A549 (cell line): ENCODE measurements around the gene HLA-A. TPM values are rescaled to one million over a fixed set of nuclear protein-coding genes. Genes with fewer than 3 reads are reported as not detected.

Experiments used
- ATAC-seq, 2 experiments: fragments of 200-7000 bp in 1 of 2; fragments of >200 bp in 1 of 2; cut with Nextera tagmentation in 1 of 2; cut with Tn5 transposase in 1 of 2; 3 replicates each; pipeline versions ENCODE4 v1.8.0 to v1.9.1; 2018 to 2020; ENCODE audit warnings: mild to moderate bottlenecking in 1 of 2, moderate library complexity in 1 of 2
- CTCF ChIA-PET: fragments of 300-600 bp; sonication (Branson Sonifier 250); formaldehyde crosslinking; extraction: SDS; loops from one replicate; lab custom pipeline; 2021; ENCODE audit warnings: antibody characterized with exemption, inconsistent platforms; lab: Yijun Ruan, JAX
- POLR2A ChIA-PET: fragments of 350-600 bp; formaldehyde crosslinking; extraction: SDS; loops from one replicate; lab custom pipeline; 2021; ENCODE audit warnings: antibody characterized with exemption, inconsistent platforms; lab: Yijun Ruan, JAX
- DNase-seq, 2 experiments: peaks; one replicate each; pipeline versions ENCODE4 v3.0.0 to v3.0.0-alpha.2; 2011 to 2016; ENCODE audit warnings: low read depth in 1 of 2, low spot score in 1 of 2
- FAIRE-seq: peaks from 2 replicates; lab custom pipeline; 2011; peaks lifted over from hg19 to GRCh38; lab: Jason Lieb, UNC
- H3K27ac ChIP-seq, 2 experiments: fragments of >200 bp; sonication (Bioruptor Twin); formaldehyde crosslinking; 3 replicates each; pipeline ENCODE4 v1.5.1; 2016 to 2017
- H3K4me1 ChIP-seq: fragments of >200 bp; sonication (Bioruptor Twin); formaldehyde crosslinking; 3 replicates; pipeline ENCODE4 v1.6.1; 2016
- H3K4me2 ChIP-seq: fragments of >200 bp; sonication (Bioruptor Twin); formaldehyde crosslinking; 3 replicates; pipeline ENCODE4 v1.6.1; 2016
- H3K4me3 ChIP-seq: fragments of >200 bp; sonication (Bioruptor Twin); formaldehyde crosslinking; 3 replicates; pipeline ENCODE4 v1.5.1; 2016
- H3K9me3 ChIP-seq: fragments of >200 bp; sonication (Bioruptor Twin); formaldehyde crosslinking; 3 replicates; pipeline ENCODE4 v1.6.1; 2016
- BHLHE40 ChIP-seq: IDR thresholded peaks from 2 replicates; pipeline ENCODE4 v1.6.1; 2012; ENCODE audit warnings: low read depth, low read length, inconsistent platforms
- CBX8 ChIP-seq: fragments of 200-600 bp; sonication (generic); IDR thresholded peaks from 2 replicates; pipeline ENCODE4 v1.6.1; 2016
- CHD4 ChIP-seq: fragments of 200-600 bp; sonication (generic); IDR thresholded peaks from 2 replicates; pipeline ENCODE4 v1.6.1; 2016; ENCODE audit warnings: antibody characterized with exemption, mild to moderate bottlenecking, borderline replicate concordance
- FOSL2 ChIP-seq, 2 experiments: fragments of 450-650 bp in 1 of 2; fragments of >200 bp in 1 of 2; sonication (Bioruptor Twin) in 1 of 2; formaldehyde crosslinking; IDR thresholded peaks; 2 replicates each; pipeline versions ENCODE4 v1.5.0 to v1.6.1; 2016 to 2020; ENCODE audit warnings: mild to moderate bottlenecking in 1 of 2, moderate library complexity in 1 of 2
- GATA3 ChIP-seq: IDR thresholded peaks from 2 replicates; pipeline ENCODE4 v1.6.1; 2012; ENCODE audit warnings: borderline replicate concordance
- JUNB ChIP-seq: fragments of >200 bp; sonication (Bioruptor Twin); formaldehyde crosslinking; IDR thresholded peaks from 2 replicates; pipeline ENCODE4 v1.6.1; 2016
- KDM5A ChIP-seq: fragments of 200-600 bp; sonication (generic); IDR thresholded peaks from 2 replicates; pipeline ENCODE4 v1.6.1; 2016; ENCODE audit warnings: antibody characterized with exemption, mild to moderate bottlenecking
- MYC ChIP-seq: IDR thresholded peaks from 2 replicates; pipeline ENCODE4 v1.6.1; 2012; ENCODE audit warnings: mild to moderate bottlenecking, inconsistent platforms, low read length, improper control_type of control experiment, borderline replicate concordance
- NPAS2 ChIP-seq: fragments of 250-450 bp; sonication (Bioruptor Pico); IDR thresholded peaks from 2 replicates; pipeline ENCODE4 v1.8.0; 2022; ENCODE audit warnings: mild to moderate bottlenecking, moderate library complexity, borderline replicate concordance
- RCOR1 ChIP-seq: fragments of 150-350 bp; IDR thresholded peaks from 2 replicates; pipeline ENCODE4 v1.6.1; 2014; ENCODE audit warnings: antibody characterized with exemption, low read length, low read depth
- TFCP2L1 ChIP-seq: fragments of 250-450 bp; sonication (Bioruptor Pico); IDR thresholded peaks from 2 replicates; pipeline ENCODE4 v1.5.0; 2021; ENCODE audit warnings: mild to moderate bottlenecking
- TP53 ChIP-seq: fragments of 250-450 bp; sonication (Bioruptor Pico); IDR thresholded peaks from 2 replicates; pipeline ENCODE4 v1.5.0; 2021; ENCODE audit warnings: mild to moderate bottlenecking, moderate library complexity
- ZSCAN20 ChIP-seq: fragments of 250-450 bp; sonication (Bioruptor Pico); IDR thresholded peaks from 2 replicates; pipeline ENCODE4 v1.8.0; 2022; ENCODE audit warnings: mild to moderate bottlenecking, moderate library complexity
- WGBS: methylation state at CpG from one replicate; pipeline ENCODE4 v1.1.6; 2017; ENCODE audit errors: missing lambda C conversion rate; 5-methylcytosine and 5-hydroxymethylcytosine counted together
- polyA plus RNA-seq, 4 experiments: library from polyadenylated mRNA; depleted of rRNA in 3 of 4; stranded (reverse); fragments of >200 nt; fragmentation: RNase III in 1 of 4; extraction: RNeasy Plus Mini Kit Qiagen cat#74134 plus additional on column Dnase treatment in 1 of 4; gene quantifications; 2 replicates in 3 of 4; 3 replicates in 1 of 4; pipeline ENCODE4 v1.2.3, GENCODE V29; 2011 to 2017
- TF ChIP-seq, protein P1 (sequence below): IDR thresholded peaks from 2 replicates; pipeline ENCODE4 v1.6.1; 2012
- TF ChIP-seq, protein P2 (sequence below): IDR thresholded peaks from 2 replicates; pipeline ENCODE4 v1.6.1; 2012; ENCODE audit warnings: low read depth, borderline replicate concordance
- TF ChIP-seq, protein P3 (sequence below): fragments of 150-350 bp; IDR thresholded peaks from 2 replicates; pipeline ENCODE4 v1.6.1; 2014; ENCODE audit warnings: low read depth, mild to moderate bottlenecking, low read length
- TF ChIP-seq, protein P4 (sequence below): IDR thresholded peaks from 2 replicates; pipeline ENCODE4 v1.6.1; 2012

HLA-A gene
- polyA plus RNA-seq, 2 of the 4 experiments (the other 2 are of a cell fraction): 78.8 to 95.0 TPM

DNA sequence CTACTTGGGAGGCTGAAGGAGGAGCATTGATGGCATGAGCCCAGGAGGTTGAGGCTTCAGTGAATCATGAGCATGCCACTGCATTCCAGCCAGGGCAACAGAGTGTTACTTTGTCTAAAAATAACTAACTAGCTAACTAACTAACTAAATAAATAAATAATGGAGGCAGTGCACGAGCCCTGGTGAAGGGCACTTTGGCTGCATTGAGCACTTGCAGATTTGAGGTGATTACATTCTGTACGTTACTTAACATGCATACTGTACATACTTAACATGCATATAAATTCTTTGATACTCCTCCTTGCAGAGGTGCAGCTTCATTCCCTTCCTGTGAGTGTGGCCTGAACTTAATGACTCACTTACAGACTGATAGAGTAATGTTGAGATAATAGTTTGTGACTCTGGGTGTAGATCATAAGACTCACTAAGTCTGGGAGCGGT, 10.7 kb downstream of the HLA-A start:
- Histone ChIP-seq H3K4me1 (peaks cover 12% of the 10 kb centered on the region), H3K4me3 (no peak overlapping the region), H3K27ac (peak overlapping the region; percentile 51 to 73; a peak in 3 of 6 replicates), H3K9me3 (no peaks in the 10 kb centered on the region), H3K4me2 (peak overlapping the region; percentile 40)
- DNase-seq (peak; percentile 46 to 66), FAIRE-seq (no peak), ATAC-seq (peak; percentile 84 to 86)
- CTCF ChIA-PET: interaction anchor here (0.6 to 1.3 kb wide), 3 partner anchors 12 to 251 kb away, joined by 3 to 5 read pairs (median 4); no protein-coding TSS in a partner anchor
- TF ChIP-seq RCOR1 (no peak), JUNB (peak; percentile 49; the same call in 1 of the 2 replicates), CHD4 (no peak), GATA3 (peak; percentile 33; the same call in 1 of the 2 replicates), FOSL2 (IDR thresholded peaks at IDR 0.05) (peak; percentile 51), FOSL2 (CRISPR knock-in tag; IDR thresholded peaks at IDR 0.05) (peak; percentile 63)
- TF ChIP-seq, protein P1, sequence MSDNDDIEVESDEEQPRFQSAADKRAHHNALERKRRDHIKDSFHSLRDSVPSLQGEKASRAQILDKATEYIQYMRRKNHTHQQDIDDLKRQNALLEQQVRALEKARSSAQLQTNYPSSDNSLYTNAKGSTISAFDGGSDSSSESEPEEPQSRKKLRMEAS: peak; percentile 28; the same call in 1 of the 2 replicates
- 53% methylated on average over 2 of the region's 3 CpGs for WGBS
- POLR2A ChIA-PET: interaction anchor here (2.6 kb wide), 1 partner anchor 12 kb away, joined by 15 read pairs; no protein-coding TSS in a partner anchor

DNA sequence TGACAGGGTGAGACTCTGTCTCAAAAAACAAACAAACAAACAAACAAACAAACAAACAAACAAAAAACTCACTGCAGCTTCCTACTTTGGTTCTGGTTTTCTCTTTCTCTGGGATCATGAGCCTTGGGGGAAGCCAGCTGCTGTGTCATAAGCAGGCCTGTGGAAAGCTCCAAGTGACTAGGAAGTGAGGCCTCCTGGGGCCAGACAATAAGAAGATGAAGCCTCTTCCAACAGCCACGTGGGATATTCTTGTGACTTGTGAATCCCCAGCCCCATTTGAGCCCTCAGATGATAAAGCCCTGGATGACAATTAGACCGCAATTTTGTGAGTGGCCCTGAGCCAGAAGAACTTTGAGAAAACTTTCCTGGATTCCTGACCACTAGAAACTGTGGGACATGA, 11.4 kb downstream of the HLA-A start:
- WGBS: 69% methylated on average over 2 of the region's 2 CpGs
- TF ChIP-seq, protein P2, sequence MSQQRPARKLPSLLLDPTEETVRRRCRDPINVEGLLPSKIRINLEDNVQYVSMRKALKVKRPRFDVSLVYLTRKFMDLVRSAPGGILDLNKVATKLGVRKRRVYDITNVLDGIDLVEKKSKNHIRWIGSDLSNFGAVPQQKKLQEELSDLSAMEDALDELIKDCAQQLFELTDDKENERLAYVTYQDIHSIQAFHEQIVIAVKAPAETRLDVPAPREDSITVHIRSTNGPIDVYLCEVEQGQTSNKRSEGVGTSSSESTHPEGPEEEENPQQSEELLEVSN: no peak
- no peak for TF ChIP-seq NPAS2 (CRISPR knock-in tag)
- no peak for TF ChIP-seq ZSCAN20
- TF ChIP-seq, protein P1: no peak
- no peak for TF ChIP-seq TP53
- TF ChIP-seq MYC: no peak
- no peak for TF ChIP-seq JUNB
- TF ChIP-seq, all 56 proteins: peak for 0
- H3K4me3 ChIP-seq: no peak overlapping the region

DNA sequence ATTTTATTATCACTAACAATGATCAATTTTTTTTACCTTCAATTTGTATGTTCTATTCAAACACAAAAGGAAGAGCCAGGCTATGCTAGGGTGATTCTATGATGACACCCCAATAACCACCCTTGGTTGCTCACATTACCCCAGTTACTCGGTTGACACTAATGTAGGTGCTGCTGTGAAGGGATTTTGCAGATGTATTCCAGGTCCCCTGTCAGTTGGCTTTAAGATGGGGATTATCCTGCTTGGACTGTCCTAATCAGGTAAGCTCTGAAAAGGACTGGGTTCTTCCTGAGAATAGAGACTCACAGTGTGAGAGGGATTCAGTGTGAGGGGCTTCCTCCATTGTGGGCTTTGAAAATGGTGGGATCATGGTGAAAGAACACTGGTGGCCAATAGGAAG, 11.9 kb downstream of the HLA-A start:
- no peak for ATAC-seq
- 22% methylated on average over 1 of the region's 1 CpG for WGBS
- TF ChIP-seq, protein P1: no peak
- no peak for TF ChIP-seq CBX8
- TF ChIP-seq, protein P3, sequence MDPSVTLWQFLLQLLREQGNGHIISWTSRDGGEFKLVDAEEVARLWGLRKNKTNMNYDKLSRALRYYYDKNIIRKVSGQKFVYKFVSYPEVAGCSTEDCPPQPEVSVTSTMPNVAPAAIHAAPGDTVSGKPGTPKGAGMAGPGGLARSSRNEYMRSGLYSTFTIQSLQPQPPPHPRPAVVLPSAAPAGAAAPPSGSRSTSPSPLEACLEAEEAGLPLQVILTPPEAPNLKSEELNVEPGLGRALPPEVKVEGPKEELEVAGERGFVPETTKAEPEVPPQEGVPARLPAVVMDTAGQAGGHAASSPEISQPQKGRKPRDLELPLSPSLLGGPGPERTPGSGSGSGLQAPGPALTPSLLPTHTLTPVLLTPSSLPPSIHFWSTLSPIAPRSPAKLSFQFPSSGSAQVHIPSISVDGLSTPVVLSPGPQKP: no peak
- TF ChIP-seq, protein P4, sequence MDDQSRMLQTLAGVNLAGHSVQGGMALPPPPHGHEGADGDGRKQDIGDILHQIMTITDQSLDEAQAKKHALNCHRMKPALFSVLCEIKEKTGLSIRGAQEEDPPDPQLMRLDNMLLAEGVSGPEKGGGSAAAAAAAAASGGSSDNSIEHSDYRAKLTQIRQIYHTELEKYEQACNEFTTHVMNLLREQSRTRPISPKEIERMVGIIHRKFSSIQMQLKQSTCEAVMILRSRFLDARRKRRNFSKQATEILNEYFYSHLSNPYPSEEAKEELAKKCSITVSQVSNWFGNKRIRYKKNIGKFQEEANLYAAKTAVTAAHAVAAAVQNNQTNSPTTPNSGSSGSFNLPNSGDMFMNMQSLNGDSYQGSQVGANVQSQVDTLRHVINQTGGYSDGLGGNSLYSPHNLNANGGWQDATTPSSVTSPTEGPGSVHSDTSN: no peak
- no peak for TF ChIP-seq CHD4
- no peak for TF ChIP-seq TFCP2L1
- no peak for TF ChIP-seq KDM5A
- no peak for TF ChIP-seq BHLHE40
- no peak for DNase-seq
- FAIRE-seq: no peak
- Histone ChIP-seq H3K4me1 (peaks cover 12% of the 10 kb centered on the region), H3K4me2 (no peak overlapping the region), H3K9me3 (no peaks in the 10 kb centered on the region), H3K27ac (no peak overlapping the region), H3K4me3 (no peak overlapping the region)
- POLR2A ChIA-PET: no interaction called here
- CTCF ChIA-PET: no interaction called here

More for the DNA sequence above, 11.4 kb downstream of the HLA-A start:
- FAIRE-seq: no peak
- Histone ChIP-seq H3K4me1 (peaks cover 12% of the 10 kb centered on the region), H3K27ac (peak overlapping the region; percentile 63 to 73), H3K9me3 (no peaks in the 10 kb centered on the region), H3K4me2 (peak overlapping the region; percentile 40)
- POLR2A ChIA-PET: interaction anchor here (2.6 kb wide), 1 partner anchor 12 kb away, joined by 15 read pairs; no protein-coding TSS in a partner anchor
- ATAC-seq: no peak
- CTCF ChIA-PET: interaction anchor here (1.3 kb wide), 1 partner anchor 24 kb away, joined by 5 read pairs; no protein-coding TSS in a partner anchor
- no peak for DNase-seq
